NCI-H1417 treated with DMSO at 0.1 percent for 48 hours (cell line): ENCODE measurements around the gene TMEM221.

Experiments used
- DNase-seq: peaks from one replicate; lab custom pipeline; 2025; lab: John Stamatoyannopoulos, UW

The TMEM221 gene

GRCh38 chr19:17471410-17472125 is 23.1 kb upstream of the TMEM221 start:
- no peak for DNase-seq

GRCh38 chr19:17470068-17470841 is 21.8 kb upstream of the TMEM221 start, which contains the start of gene SLC27A1:
Gene SLC27A1, plus strand, starts transcription at chr19:17470524. Its CDS starts 17 bp downstream, at chr19:17470541.
- DNase-seq, result peak; percentile 85

GRCh38 chr19:17469481-17470067 is 21.1 kb upstream of the TMEM221 start:
- DNase-seq, result no peak

- DNase-seq, result no peak
These were observed 20.6 kb upstream of the TMEM221 start for GRCh38 chr19:17469092-17469480.

- no peak for DNase-seq
These were observed 20.0 kb upstream of the TMEM221 start for GRCh38 chr19:17468302-17469091.

- no peak for DNase-seq
These were observed 19.2 kb upstream of the TMEM221 start for GRCh38 chr19:17467471-17468301.

- DNase-seq, result no peak
These were observed 18.0 kb upstream of the TMEM221 start for GRCh38 chr19:17466487-17466850.

GRCh38 chr19:17460372-17461230 is 12.1 kb upstream of the TMEM221 start, which contains the start of gene NXNL1:
Gene NXNL1, minus strand, starts transcription at chr19:17460926. Its CDS starts 57 bp downstream, at chr19:17460869.
- DNase-seq, result no peak

- DNase-seq, result no peak
These were observed 10.5 kb upstream of the TMEM221 start for GRCh38 chr19:17458970-17459369.

GRCh38 chr19:17457616-17458015 is 9.1 kb upstream of the TMEM221 start:
- no peak for DNase-seq

- DNase-seq, result no peak
These were observed 7.7 kb upstream of the TMEM221 start for GRCh38 chr19:17456127-17456526.

- no peak for DNase-seq
These were observed 7.0 kb upstream of the TMEM221 start for GRCh38 chr19:17455308-17456123.

GRCh38 chr19:17454576-17455071 is 6.2 kb upstream of the TMEM221 start:
- DNase-seq, result no peak

- no peak for DNase-seq
These were observed 3.4 kb upstream of the TMEM221 start for GRCh38 chr19:17451820-17452219.

- no peak for DNase-seq
These were observed 2.0 kb upstream of the TMEM221 start for GRCh38 chr19:17450264-17451075.

GRCh38 chr19:17447704-17448130 is 751 bp downstream of the TMEM221 start:
- DNase-seq, result no peak

- no peak for DNase-seq
These were observed 2.8 kb downstream of the TMEM221 start for GRCh38 chr19:17445526-17446165.
